GM19035 (cell line): ENCODE data around the gene ZMYND12.

ENCODE experiments used
- ATAC-seq: cut with Tn5 transposase; IDR thresholded peaks from one replicate; pipeline ENCODE4 v1.9.1; 2021; ENCODE audit not compliant: unreplicated experiment

Gene ZMYND12

DNA sequence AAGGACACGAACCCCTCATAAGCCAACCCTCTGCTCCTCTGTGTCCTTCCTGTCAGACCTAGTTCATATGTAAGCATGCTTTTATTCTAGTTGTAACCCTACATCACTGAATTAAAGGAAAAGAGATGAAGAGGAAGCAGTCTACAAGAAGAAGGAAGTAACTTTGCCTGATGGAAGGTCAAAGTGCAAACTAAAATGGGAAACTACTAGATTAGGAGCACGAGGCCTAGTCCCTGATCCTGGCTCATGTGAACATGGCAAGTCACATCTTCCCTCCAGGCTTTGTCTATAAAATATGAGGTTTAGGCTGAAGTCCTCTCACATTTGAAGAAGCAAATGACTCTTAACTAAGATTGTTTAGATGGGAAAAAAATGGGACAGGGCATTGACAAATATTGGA, 13.2 kb downstream of the ZMYND12 start:
- ATAC-seq, result no peak

DNA sequence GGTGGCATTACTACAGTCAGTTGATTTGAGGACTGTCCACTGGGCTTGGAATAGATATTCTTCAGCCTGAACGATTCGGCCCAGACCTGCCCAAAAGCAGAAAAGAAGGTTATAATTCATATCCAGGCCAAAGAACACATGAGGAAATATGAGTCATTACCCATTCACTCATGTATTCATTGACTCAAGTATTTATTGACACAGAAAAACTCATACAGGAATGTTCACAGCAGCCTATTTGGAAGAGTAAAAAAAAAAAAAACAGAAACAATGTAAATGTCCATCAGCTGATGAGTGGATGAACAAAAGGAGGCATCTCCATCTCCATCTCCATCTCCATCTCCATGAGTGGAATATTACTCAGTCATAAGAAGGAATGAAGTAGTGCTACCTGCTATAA, 15.9 kb downstream of the ZMYND12 start:
- ATAC-seq, result no peak

DNA sequence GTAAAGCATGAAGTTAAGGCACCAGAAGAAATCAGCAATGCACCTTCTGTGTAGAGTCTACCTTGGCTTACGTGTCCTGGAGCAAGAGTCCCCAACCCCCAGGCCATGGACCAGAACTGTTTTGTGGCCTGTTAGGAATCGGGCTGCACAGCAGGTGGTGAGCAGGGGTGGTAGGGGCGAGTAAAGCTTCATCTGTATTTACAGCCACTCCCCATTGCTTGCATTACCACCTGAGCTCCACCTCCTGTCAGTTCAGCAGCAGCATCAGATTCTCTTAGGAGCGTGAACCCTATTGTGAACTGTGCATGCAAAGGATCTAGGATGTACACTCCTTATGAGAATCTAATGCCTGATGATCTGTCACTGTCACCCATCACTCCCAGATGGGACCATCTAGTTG, 21.5 kb downstream of the ZMYND12 start:
- no peak for ATAC-seq

DNA sequence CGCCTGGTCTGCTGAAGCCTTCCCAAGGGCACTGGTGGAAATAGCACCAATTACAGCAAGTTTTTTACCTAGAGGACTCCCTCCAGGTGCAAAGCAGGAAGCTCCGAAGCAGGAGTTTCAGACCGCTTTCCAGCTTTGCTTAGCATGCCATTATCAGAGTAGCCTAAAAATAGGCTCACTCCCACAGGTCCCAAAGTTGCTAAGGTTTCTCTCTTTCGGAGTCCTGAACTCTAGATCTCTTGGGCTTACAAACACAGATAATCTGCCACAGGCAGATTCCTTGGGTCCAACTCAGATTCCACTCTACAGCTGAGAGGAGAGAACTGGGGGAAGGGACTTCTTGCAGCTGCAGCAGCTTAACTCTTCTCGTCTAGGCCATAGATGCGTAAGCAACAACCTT, 22.5 kb downstream of the ZMYND12 start:
- no peak for ATAC-seq

DNA sequence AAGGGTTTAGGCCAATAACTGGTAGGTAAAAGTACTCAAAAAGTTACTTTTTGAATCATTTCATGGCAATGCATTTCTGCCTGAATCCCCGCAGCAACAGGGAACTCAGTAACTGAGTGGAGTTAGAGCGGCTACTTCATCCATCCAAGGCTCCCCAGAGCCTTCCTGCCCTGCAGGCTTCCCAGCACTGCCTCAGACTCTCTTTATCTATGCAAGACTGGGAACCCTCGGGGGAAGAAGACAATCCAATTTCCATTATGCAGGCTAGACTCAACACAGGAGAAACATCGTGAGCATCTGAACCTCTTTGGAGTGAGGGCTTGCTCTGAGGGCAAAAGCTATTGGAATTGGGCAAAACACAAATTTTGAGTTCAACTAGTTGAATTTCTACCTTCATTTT, 23.1 kb downstream of the ZMYND12 start:
- ATAC-seq, result no peak

DNA sequence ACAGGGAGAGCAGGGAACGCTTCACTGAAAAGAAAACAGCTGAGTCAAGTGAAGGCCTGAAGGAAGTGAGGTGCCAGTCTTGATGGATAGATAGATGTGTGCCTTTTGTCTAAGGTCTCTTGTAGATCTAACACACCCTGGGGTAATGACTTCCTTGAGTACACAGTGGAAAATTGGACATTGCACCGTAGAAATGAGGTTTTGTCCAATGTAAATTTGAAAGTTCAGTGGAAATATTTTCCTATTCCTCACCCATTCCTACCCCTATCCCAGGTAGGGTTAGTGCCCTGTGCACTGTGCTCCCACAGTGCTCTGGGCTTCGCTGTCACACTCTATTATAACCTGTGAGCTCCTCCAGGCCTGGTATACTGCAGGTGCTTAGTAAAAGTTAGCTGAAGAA, 24.3 kb downstream of the ZMYND12 start:
- no peak for ATAC-seq

DNA sequence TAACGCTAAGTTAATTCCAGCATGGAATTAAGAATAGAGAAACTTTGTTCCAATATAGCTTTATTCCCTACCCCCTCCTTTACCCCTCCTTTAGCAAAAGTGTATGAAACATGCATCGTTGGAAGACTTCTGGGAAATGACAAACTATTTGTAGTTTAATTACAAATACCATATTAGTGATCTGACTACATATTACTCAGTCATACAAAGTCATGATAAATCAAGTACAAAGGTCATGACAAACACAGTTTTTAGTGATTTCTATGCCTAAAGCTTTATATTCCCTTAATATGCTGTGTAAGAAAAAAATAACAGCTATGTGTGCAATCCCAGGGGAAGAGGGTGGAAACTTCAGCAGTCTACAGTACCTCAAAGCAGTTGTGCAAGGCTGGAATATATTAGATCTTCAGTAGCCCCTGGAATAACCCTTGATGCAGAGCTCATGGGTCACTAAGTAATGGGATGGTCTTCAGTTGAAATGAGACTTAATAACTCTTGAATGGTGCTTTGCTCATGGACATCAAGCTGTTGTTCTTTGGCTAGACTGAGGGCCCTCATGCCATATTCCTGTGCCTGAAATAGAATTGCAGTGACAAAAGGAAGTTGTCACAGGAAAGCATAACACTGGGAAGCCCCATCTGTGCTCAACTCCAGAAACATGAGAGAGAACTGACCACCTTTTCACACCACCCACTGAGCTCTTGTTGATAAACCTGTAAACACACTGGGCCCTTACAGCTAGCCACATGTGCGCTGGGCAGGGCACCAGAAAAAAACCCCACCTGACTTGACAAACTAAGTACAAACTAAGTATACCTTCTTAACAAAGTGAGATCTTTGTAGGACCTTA, 25.3 kb downstream of the ZMYND12 start:
- no peak for ATAC-seq

DNA sequence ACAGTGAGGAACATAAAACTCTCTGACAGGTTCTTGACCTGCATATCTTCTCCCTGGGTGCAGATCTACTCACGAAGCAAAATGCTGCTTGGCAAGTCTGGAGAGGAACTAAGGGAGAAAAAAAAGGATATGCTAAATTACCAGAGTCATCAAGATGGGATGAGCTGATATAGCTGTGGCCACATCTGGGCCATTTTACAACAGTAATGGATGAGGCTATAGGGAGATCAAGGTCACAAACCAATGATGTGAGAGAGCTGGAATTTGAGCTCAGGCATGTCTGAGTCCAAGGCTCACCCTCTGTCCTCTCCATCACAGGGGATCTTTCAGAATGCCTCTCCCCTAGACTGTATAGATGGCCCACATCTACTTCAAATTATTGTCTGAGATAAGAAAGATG, 26.2 kb downstream of the ZMYND12 start:
- ATAC-seq, result no peak

DNA sequence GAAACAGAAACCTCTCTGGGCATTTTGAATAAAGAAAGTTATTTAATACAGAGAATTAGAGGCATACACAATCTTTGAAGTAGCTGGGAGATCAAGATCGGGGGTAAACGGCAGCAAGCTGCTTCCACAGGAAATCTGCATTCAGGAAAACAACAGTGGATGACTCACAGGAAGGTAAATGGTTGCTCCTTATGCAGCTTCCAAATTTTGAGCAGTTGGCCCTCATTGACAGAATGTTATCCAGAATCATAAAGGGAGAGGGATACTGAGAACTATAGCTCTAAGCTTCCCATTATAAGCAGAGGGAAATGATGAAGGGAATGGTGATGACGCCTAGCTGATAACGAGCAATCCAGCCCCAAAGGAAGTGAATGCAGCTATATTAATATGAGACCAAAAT, 28.6 kb downstream of the ZMYND12 start:
- ATAC-seq, result no peak

DNA sequence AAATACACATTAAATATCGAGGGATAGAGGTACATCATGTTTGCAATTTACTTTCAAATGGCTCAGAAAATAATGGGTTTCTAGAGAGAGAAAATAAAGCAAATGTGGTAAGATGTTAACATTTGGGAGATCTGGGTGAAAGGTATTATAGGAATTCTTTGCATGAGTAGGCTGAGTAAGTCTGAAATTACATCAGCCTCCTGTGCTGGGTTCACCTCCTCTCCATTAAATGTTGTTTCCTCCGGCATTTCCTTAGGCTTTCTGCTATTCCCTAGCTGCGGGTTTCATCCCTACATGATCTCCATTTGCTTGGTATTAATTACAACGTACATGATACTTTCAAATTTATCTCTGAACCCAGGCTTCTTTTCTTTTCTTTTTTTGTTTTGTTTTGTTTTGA, 31.6 kb downstream of the ZMYND12 start:
- ATAC-seq, result no peak

DNA sequence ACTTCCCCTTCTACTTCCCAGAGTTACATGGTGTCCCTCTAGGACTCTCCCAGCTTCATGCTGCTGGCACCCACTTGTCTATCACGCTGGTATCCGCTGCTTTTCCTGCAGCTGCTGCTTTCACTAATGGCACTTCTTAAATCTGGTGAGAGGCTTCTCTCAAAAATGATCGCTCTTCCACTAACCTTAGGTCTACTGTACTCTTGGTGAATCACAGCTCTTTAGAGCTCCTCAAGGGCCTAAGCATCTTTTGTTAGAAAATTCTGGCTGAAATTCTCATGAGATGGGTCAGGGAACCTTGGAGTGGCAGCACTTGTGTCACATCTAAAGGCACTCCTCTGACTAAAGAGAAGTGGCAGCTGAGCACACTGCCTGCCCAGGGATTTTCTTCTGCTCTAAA, 32.1 kb downstream of the ZMYND12 start:
- no peak for ATAC-seq

DNA sequence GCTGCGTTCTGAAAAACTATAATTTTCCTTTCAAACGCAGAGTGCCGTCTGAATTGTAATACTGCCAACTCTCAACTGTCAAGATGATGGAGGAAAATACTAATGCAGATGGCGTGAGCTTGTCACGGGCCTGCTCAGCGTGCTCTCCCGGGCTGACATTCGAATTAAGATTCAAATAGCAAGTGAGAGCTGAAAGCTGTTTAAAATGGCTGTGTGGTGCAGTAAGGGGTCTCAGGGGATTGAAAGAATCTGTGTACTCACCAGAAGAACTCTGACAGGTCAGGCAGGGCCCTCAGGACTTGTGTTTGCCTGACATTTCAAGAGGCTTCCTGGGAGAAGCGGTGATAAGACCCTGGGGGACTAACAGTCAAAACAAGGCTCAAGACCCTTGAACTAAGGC, 33.1 kb downstream of the ZMYND12 start:
- no peak for ATAC-seq

DNA sequence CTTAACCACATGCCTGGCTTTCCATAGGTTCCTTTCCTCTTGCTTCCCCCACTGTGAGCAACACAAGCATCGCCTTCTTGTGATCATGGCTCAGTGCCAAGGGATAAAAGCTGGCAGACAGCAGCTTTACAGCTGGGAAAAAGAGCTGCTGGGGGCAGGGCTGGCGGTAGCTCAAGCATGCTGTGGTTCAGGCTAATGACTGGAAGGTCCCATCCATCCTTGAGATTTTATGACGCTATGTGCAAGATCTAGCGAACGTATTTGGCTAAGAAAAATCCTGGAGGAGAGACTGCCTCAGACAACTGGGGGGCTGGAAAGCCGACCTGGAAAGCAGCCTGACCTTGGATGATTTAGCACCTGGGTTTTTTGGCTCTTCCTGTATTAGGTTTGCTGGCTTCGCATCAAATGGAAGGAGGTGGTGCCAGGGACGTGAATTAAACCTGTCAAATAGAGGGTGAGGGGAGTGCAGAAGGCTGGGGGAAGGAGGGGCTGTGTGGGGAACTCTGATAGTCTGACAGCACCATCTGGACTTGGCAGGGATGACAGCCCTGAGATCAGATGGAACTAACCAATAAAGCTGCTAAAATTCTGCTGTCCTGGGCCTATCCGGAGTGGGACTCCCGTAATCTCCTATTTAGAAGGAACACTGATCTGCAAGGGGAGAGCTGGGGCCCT, 34.8 kb downstream of the ZMYND12 start:
- ATAC-seq, result no peak

DNA sequence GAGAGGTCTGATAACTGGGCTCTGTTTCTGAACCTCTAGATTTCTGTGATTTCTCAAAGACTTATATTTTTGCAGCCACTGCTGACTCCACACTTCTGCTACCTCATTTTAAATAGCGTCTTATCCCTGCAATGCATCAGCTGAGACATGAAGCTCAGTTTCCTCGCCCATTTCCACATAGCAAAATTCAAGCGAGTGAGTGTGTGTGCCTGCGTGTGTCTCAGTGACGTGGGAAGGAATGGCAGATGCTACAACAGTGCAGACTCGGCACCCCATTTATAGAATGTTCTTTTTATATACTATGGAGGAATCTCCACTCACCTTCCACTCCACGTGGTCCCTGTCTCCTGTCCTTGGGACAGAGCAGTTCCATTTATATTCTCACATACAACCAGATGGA, 35.7 kb downstream of the ZMYND12 start:
- ATAC-seq, result no peak

DNA sequence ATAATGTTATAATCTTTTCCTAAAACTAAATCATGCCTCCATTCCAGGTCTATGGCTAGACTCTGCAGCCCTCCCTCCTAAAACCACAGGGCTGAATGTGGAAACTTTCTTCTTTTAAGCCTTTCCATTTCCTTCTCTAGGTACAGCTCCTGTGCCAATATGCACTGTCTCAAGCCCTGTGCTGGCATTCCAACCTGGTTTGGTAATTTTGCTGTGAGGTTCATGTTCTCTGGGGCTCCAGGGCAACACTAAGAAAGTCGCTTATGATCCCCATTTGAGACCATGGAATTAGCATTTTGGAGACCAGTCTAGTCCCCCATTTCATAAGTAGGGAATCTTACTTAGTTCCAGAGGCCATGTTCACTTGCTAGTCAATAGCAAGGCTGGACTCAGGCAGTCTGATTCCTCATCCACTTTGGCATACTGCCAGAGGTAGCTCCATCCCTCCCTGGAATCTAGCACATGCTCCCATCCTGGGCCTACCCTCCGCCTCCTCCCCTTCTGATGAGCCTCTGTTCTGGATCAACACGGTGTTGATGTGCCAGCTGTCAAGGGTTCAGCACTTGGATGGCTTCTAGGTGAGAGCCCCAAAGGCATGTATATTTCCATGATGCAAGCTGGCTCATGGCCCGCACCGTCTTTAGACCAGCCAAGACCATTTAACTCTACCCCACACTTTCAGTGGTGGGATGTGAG, 36.5 kb downstream of the ZMYND12 start:
- ATAC-seq, result no peak

DNA sequence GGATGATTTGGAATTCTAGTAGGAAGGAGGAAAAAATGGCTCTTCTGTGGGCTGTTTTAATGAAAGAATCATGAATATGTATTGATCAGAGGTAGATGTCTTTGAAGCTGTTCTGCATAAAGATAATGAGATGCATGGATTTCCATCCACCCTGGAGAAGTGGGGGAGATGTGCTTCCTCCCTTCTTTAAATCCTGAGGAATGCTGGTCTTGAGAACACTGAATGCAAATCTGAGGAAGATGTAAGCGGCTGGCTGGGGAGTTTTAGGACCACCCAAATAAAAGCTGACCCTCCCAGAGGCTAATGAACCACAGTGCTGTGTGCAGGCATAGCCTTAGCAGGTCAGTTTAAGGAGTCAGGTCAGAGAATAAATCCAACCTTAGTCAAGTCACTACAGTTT, 37.3 kb downstream of the ZMYND12 start:
- ATAC-seq, result no peak

DNA sequence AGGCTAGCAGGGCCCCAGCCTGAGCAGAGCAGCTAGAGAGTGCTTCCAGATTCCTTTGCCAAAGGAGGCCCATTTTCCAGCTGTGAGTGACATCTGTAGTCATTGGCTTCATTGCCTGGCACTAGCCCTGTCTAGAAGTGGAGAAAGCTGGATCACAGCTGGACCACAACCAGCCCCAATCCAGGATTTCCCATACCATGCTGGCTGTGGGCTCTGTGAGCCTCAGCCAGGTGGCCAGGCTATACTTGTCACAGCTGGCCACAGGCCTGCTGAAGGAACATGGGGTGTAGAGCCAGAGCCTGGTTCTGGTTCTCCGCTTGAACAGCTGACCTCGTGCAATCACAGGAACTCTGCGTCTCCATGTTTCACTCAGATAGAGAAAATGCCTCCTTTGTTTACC, 38.7 kb downstream of the ZMYND12 start:
- no peak for ATAC-seq

DNA sequence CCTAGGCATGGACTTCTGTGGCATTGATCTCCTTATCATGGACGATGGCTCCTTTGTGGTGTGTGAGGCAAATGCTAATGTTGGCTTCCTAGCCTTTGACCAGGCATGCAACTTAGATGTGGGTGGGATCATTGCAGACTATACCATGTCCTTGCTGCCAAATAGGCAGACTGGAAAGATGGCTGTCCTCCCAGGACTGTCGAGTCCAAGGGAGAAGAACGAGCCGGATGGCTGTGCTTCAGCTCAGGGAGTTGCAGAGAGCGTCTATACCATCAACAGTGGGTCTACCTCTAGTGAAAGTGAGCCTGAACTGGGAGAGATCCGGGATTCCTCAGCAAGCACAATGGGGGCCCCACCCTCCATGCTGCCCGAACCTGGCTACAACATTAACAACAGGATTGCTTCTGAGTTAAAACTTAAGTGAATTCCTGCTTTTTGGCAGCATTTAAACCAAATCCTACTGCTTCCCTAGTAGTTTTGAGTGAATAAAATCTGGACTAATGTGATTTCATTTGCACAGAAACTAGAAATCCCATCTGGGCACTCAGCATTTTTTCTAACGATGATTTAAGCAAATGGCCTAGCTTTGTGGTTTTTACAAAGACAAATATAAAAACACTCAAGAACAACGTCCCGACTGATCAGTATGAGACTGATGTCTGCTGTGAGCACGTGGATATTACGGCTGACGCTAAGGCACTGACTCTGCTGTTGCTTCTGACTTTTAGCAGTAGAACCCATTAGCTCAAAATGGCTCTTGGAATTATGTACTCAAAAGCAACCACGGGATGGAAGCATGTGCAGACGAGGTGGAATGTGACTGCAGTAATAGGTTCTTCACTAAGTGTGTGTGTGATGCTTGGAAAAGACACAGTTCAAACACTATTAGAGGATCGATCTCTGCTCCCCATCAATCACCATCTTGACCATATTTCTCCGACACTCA, 41.0 kb downstream of the ZMYND12 start:
- ATAC-seq, result no peak

DNA sequence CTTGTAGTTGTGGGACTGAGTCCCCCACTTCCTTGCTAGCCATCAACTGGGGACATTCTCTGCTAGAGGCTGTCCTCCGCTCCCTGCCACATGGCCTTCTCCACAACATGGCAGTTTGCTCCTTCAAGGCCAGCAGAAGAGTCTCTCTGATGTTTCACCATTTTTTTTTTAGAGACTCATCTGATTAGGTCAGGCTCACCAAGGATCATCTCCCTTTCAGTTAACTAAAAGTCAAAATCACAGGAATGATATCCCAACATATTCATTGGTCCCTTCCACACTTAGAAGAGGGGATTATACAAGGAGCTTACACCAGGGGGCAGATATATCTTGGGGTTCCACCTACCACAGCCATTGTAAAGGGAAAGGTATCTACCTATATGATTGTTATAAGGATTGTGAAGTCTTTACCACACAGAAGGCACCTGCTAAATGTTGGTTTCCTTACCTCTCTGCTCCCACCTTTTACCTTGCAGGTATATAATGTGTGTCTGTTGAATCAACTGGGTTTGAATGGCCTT, 51.9 kb downstream of the ZMYND12 start:
- no peak for ATAC-seq

DNA sequence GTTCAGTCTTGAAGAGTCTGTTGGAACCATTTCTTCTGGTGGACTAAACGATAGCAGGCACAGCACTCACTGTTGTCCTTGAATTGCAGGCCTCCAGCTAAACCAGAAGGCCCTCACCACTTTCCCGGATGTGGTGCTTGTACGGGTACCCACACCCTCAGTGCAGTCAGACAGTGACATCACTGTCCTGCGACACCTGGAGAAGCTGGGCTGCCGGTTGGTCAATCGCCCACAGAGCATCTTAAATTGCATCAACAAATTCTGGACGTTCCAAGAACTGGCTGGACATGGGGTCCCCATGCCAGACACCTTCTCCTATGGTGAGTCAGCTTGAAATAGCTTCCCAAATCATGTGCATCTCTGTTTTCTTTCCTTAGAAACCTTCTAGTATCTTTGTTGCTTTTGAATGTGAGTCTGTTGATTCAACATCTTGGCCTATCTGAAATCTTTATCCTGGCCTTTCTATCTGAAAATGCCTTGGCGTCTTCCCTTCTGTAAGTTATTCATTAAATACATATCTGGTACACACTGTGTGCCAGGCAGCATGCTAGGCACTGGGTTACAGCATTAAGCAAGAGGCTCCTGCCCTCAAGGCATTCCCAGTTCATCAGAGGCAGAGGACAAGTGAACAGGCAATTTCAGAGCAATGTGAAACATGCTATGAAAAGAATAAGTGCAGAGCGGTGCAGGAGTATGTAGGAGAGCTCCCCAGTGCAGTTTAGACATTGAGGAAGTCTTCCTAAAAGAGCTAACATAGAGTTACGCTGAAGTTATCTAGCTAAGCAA, 56.3 kb downstream of the ZMYND12 start:
- no peak for ATAC-seq
